GM21423 (cell line): ENCODE measurements around the gene UNKL.

ENCODE experiments used
- ATAC-seq: cut with Tn5 transposase; IDR thresholded peaks from one replicate; pipeline ENCODE4 v1.9.1; 2021; ENCODE audit warnings: mild to moderate bottlenecking, moderate library complexity; ENCODE audit not compliant: unreplicated experiment

The UNKL gene

GRCh38 chr16:1414532-1415260 lies at the start of gene UNKL:
TSS of gene UNKL (minus strand) at chr16:1414704. CDS start at chr16:1414691, 13 bp downstream.
- ATAC-seq, result no peak

- no peak for ATAC-seq
Observed at GRCh38 chr16:1461146-1461545, 46.6 kb upstream of the UNKL start.

- ATAC-seq, result no peak
Observed at GRCh38 chr16:1460602-1461138, 46.2 kb upstream of the UNKL start.

GRCh38 chr16:1459967-1460366 lies 45.5 kb upstream of the UNKL start:
- ATAC-seq, result no peak

GRCh38 chr16:1458977-1459341 lies 44.5 kb upstream of the UNKL start:
- no peak for ATAC-seq

- no peak for ATAC-seq
Observed at GRCh38 chr16:1458336-1458976, 44.0 kb upstream of the UNKL start.

- ATAC-seq, result no peak
Observed at GRCh38 chr16:1457489-1458245, 43.2 kb upstream of the UNKL start.

GRCh38 chr16:1456951-1457350 lies 42.4 kb upstream of the UNKL start:
- no peak for ATAC-seq

- no peak for ATAC-seq
Observed at GRCh38 chr16:1455190-1456171, 41.0 kb upstream of the UNKL start.

- ATAC-seq, result no peak
Observed at GRCh38 chr16:1454561-1454960, 40.1 kb upstream of the UNKL start.

- no peak for ATAC-seq
Observed at GRCh38 chr16:1453316-1453715, 38.8 kb upstream of the UNKL start.

GRCh38 chr16:1452530-1452929 lies 38.0 kb upstream of the UNKL start:
- ATAC-seq, result no peak

GRCh38 chr16:1451702-1452392 lies 37.3 kb upstream of the UNKL start:
- no peak for ATAC-seq

- no peak for ATAC-seq
Observed at GRCh38 chr16:1450841-1451240, 36.3 kb upstream of the UNKL start.

- no peak for ATAC-seq
Observed at GRCh38 chr16:1450218-1450617, 35.7 kb upstream of the UNKL start.

- no peak for ATAC-seq
Observed at GRCh38 chr16:1449201-1449788, 34.8 kb upstream of the UNKL start.

- ATAC-seq, result no peak
Observed at GRCh38 chr16:1448536-1449116, 34.1 kb upstream of the UNKL start.

GRCh38 chr16:1447965-1448364 lies 33.5 kb upstream of the UNKL start:
- ATAC-seq, result no peak
